GM10847 (cell line): Measurements from ENCODE around the gene GUCY1B1.

ENCODE experiments used
- POLR2A ChIP-seq: IDR thresholded peaks from 2 replicates; pipeline ENCODE4 v1.6.1; 2011; ENCODE audit not compliant: insufficient read length; ENCODE audit errors: extremely low read depth

Gene GUCY1B1

DNA sequence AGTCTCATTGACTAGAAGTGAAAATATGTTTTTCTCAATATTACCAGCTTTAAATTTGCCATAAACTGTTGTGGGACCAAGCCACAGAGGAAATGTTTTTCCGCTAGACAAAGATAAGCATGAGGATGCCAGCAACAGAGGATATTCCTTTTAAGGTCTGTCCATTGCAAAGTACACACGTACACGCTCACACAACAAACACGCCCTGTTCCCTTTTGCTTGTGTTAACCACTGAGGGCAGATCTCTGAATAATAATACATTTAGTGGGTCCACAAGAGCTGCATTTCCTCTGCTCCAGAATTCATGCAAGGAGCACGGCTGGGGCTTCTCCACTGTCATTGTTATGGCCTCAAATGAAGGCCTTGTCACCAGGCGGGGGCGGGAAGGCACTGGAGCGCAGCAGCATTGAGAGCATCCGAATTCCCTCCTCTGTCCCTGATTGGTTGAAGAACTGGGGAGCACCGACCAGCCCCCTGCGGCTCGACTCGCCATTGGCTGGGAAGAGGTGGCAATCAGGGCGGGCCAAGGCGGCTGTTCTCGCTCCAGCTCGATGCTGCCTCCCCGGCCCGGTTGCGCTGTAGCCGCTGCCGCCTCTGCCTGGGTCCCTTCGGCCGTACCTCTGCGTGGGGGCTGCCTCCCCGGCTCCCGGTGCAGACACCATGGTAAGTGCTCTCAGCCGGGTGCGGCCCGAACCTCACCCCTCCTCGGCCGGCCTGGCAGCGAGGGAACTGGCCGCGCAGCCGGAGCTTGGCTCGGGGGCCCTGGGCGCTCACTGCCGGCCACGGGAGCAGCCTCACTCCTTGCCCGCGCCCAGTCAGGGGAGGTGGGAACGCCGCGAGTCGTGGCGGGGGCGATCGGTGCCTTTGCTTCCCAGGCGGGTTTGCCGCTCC, at the start of gene GUCY1B1:
Gene GUCY1B1, plus strand, starts transcription at position 541 of the 891 bp plus-strand sequence. Its CDS starts 120 bp downstream, at position 661.
- TF ChIP-seq POLR2A = no peak

- TF ChIP-seq POLR2A = no peak
Measured at GRCh38 chr4:155709918-155710317, 48.9 kb upstream of the GUCY1B1 start.

GRCh38 chr4:155711556-155711955, 47.3 kb upstream of the GUCY1B1 start:
- no peak for TF ChIP-seq POLR2A

DNA sequence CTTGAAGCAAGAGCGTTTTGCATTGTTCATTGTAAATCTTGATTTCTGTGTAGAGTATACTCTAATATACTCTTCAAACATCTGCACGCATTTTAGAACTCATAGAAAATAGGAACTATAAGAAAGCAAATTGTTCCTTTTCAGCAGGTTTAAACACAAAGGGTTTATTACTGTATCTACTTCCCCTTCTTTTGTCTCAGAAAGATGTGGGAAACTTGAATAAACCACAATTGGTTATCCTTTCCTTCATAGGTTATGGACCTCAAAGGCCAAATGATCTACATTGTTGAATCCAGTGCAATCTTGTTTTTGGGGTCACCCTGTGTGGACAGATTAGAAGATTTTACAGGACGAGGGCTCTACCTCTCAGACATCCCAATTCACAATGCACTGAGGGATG, 46.0 kb upstream of the GUCY1B1 start:
- no peak for TF ChIP-seq POLR2A

- TF ChIP-seq POLR2A = no peak
Measured at GRCh38 chr4:155713911-155714310, 44.9 kb upstream of the GUCY1B1 start.

- TF ChIP-seq POLR2A = no peak
Measured at GRCh38 chr4:155722336-155722735, 36.5 kb upstream of the GUCY1B1 start.

DNA sequence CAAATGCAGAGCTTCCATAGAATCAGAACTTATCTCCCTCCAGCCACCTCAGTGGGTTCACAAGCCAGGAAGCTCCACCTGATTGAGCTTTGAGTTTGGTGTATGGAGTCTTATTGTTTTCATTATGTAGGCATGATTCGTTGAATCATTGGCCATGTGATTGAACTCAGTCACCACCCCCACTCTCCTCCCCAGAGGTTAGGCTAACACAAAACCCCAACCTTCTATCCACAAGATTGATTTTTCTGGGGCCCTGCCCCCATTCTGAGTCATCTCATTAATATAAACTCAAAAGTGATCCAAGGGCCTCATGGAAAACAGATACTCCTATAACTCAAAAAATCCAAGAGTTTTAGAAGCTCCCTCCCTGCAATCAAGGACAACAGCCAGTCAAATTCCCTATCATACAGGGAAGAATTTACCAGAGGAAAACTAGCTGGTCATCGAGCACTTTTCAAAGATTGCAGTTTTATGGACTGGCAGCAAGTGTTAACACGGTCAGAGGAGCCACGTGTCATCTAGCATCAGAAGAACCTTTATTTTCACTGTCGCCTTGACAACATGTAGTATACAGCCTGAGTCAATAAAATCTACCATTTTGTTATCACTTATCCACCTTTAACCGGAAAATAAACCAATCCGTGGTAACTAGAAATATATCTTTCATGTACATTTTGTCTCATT, 35.9 kb upstream of the GUCY1B1 start:
- no peak for TF ChIP-seq POLR2A

GRCh38 chr4:155724731-155725130, 34.1 kb upstream of the GUCY1B1 start:
- TF ChIP-seq POLR2A = no peak

- no peak for TF ChIP-seq POLR2A
Measured at GRCh38 chr4:155734065-155734464, 24.8 kb upstream of the GUCY1B1 start.

DNA sequence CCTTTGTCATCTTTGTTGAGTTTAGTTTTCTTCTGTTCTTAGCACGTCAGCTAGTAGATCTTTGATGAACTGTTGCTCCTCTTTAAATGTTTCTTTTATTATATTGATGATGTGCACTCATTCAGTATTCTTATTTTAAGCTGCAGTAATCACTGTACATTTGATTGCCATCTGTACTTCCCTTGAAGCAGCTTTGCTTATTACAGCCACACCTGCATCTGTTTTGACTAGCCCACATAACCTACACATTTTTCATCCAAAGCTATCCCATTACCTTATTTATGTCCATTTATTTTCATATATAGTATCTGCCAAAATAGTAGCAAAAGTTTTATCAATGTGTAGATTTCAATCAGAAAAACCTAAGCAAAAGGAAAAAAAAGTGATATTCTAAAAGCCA, 23.9 kb upstream of the GUCY1B1 start:
- no peak for TF ChIP-seq POLR2A

DNA sequence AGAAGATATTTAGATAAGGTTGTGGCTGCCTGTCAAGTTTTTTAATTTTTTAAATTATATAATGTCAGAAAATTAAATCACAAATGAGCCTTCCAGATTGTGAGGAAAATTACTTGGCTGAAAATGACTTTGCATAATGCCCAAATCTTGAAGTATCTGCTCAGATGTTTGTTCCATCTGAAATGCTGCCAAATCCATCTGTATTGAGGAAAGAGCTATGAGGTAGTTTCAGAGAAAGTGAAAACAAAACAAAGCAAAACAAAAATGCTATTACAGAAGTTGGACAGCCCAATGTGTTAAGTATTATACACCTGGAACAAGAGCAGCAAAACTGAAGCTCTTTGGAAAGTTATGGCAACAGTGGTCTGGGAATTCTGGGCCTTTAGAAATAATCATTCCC, 23.3 kb upstream of the GUCY1B1 start:
- no peak for TF ChIP-seq POLR2A

- TF ChIP-seq POLR2A = no peak
Measured at GRCh38 chr4:155738548-155738947, 20.3 kb upstream of the GUCY1B1 start.

GRCh38 chr4:155741546-155741945, 17.3 kb upstream of the GUCY1B1 start:
- TF ChIP-seq POLR2A = no peak

- TF ChIP-seq POLR2A = no peak
Measured at GRCh38 chr4:155742310-155743015, 16.4 kb upstream of the GUCY1B1 start.

DNA sequence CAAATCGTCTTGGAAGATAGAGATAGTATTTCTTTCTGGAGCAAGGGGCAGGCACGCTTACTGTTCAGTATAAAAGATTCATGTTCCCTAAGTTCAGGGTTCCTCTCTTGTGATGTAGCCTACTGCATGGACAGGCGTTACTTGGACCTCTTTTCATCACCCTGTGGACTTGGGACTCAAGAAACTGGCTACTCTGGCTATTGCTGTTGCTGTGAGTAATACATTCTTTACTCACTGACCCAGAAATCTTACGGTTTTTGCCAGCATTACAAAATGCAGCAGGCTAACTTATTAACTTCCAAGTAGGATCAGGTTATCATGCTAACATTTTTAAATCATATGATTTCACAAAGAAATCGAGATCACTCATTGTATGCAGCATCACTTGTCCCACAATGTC, 12.8 kb upstream of the GUCY1B1 start:
- TF ChIP-seq POLR2A = no peak

- no peak for TF ChIP-seq POLR2A
Measured at GRCh38 chr4:155748039-155748438, 10.8 kb upstream of the GUCY1B1 start.
